Sigmoid colon (tissue), 4 donors: ENCODE results near the gene DNAAF3.

ENCODE experiments used
- POLR2AphosphoS5 ChIP-seq, 4 donors: sonication (generic); formaldehyde crosslinking; IDR thresholded peaks; one replicate each; pipeline ENCODE4 v1.6.1; 2017; ENCODE audit warnings: antibody characterized with exemption in 4 of 4
- TF ChIP-seq, protein P1 (sequence below), 4 experiments: fragments of 450-650 bp in 3 of 4; fragments of 200-600 bp in 1 of 4; IDR thresholded peaks; one replicate each; pipeline ENCODE4 v1.5.1; 2016 to 2019; ENCODE audit warnings: antibody characterized with exemption in 4 of 4, mild to moderate bottlenecking in 3 of 4, moderate library complexity in 2 of 4

DNA sequence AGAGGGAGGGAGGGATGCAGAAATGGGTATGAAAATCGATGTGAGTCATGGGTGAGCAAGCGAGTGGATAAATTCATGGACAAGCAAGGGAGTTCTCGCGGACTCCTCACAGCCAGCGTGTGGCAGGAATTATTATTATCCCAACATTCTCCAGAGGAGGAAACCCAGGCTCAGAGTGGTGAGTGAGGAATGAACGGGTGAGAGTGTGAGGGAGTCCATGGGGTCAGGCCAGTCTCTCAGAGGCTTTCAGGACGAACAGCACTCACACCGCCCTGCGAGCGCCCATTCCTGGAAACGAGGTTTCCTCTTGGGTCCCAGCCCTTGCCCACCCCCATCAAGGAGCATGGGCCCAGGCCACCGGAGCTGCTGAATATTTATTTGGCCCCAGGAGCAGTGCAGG, 6.3 kb upstream of the DNAAF3 start:
- TF ChIP-seq, protein P1, sequence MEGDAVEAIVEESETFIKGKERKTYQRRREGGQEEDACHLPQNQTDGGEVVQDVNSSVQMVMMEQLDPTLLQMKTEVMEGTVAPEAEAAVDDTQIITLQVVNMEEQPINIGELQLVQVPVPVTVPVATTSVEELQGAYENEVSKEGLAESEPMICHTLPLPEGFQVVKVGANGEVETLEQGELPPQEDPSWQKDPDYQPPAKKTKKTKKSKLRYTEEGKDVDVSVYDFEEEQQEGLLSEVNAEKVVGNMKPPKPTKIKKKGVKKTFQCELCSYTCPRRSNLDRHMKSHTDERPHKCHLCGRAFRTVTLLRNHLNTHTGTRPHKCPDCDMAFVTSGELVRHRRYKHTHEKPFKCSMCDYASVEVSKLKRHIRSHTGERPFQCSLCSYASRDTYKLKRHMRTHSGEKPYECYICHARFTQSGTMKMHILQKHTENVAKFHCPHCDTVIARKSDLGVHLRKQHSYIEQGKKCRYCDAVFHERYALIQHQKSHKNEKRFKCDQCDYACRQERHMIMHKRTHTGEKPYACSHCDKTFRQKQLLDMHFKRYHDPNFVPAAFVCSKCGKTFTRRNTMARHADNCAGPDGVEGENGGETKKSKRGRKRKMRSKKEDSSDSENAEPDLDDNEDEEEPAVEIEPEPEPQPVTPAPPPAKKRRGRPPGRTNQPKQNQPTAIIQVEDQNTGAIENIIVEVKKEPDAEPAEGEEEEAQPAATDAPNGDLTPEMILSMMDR (IDR thresholded peaks at IDR 0.05): no peak
- TF ChIP-seq POLR2AphosphoS5 (IDR thresholded peaks at IDR 0.05): no peak
